ENCODE measurements around the gene SECISBP2L.
"Not testable (repeated sequence)": the region's sequence is repeated elsewhere in the genome, so short reads cannot be mapped to it uniquely, and the experiment has no call there.

The SECISBP2L gene

DNA sequence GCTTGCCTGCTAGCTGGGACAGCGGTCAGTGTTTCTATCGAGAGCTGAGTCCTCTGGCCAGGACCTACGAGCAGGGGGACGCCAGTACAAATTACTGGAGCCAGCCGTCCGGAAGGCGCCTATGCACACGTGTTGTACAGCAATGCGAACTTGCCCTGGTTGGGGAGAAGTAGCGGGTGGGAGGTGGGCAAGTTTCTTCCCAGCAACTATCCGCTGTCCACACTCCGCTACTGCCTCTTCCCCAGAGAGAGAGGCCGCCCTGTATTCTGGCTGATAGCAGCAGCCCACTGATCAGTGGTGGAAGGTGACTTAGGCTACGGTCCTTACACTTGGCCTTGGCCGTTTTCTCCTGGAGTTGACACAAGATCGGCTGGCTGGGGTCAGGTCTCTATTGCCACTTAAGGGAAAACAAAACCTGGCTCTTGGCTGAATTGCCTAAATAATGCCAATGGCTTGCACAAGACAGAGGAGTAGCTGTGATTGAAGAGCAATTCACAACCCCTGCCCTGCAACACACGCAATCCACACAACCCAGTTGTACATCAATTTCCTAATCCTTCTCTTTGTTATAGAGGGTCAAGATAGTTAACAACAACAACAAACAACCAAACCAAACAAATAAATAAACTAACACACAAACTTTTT, 69.7 kb downstream of the SECISBP2L start:
- peak overlapping the region; percentile 62; the same call in 1 of the 2 replicates for H3K4me3 ChIP-seq (ENCODE audit: low read depth, low read length)
- TF ChIP-seq, protein P1, sequence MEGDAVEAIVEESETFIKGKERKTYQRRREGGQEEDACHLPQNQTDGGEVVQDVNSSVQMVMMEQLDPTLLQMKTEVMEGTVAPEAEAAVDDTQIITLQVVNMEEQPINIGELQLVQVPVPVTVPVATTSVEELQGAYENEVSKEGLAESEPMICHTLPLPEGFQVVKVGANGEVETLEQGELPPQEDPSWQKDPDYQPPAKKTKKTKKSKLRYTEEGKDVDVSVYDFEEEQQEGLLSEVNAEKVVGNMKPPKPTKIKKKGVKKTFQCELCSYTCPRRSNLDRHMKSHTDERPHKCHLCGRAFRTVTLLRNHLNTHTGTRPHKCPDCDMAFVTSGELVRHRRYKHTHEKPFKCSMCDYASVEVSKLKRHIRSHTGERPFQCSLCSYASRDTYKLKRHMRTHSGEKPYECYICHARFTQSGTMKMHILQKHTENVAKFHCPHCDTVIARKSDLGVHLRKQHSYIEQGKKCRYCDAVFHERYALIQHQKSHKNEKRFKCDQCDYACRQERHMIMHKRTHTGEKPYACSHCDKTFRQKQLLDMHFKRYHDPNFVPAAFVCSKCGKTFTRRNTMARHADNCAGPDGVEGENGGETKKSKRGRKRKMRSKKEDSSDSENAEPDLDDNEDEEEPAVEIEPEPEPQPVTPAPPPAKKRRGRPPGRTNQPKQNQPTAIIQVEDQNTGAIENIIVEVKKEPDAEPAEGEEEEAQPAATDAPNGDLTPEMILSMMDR (IDR thresholded peaks at IDR 0.05; ENCODE audit: low read depth, low read length, missing control alignments): no peak
- DNase-seq (ENCODE audit: low read depth): no peak

- TF ChIP-seq, protein P1 (IDR thresholded peaks at IDR 0.05; ENCODE audit: low read depth, low read length, missing control alignments): peak; percentile 82
- H3K4me3 ChIP-seq (ENCODE audit: low read depth, low read length): peak overlapping the region; percentile 62
- DNase-seq (ENCODE audit: low read depth): peak; percentile 25
These were observed 70.5 kb downstream of the SECISBP2L start for GRCh38 chr15:48975472-48976419.

GRCh38 chr15:48974882-48975281, 71.4 kb downstream of the SECISBP2L start:
- H3K4me3 ChIP-seq (ENCODE audit: low read depth, low read length): no peak overlapping the region
- TF ChIP-seq, protein P1 (IDR thresholded peaks at IDR 0.05; ENCODE audit: low read depth, low read length, missing control alignments): peak; percentile 10
- DNase-seq (ENCODE audit: low read depth): no peak

GRCh38 chr15:48972750-48973503, 73.3 kb downstream of the SECISBP2L start:
- H3K4me3 ChIP-seq (ENCODE audit: low read depth, low read length): no peak overlapping the region
- DNase-seq (ENCODE audit: low read depth): no peak
- TF ChIP-seq, protein P1 (IDR thresholded peaks at IDR 0.05; ENCODE audit: low read depth, low read length, missing control alignments): no peak

DNA sequence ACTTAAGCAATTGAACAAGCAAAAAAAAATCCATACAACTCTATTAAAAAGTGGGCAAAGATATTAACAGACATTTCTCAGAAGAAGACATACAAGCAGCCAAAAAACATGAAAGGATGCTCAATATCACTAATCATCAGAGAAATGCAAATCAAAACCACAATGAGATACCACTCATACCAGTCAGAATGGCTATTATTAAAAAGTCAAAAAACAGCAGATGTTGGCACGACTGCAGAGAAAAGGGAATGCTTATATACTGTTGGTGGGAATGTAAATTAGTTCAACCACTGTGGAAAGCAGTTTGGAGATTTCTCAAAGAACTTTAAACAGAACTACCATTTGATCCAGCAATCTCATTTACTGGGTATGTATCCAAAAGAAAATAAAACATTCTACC, 75.3 kb downstream of the SECISBP2L start:
- H3K4me3 ChIP-seq (ENCODE audit: low read depth, low read length); DNase-seq (ENCODE audit: low read depth): not testable (repeated sequence)

DNA sequence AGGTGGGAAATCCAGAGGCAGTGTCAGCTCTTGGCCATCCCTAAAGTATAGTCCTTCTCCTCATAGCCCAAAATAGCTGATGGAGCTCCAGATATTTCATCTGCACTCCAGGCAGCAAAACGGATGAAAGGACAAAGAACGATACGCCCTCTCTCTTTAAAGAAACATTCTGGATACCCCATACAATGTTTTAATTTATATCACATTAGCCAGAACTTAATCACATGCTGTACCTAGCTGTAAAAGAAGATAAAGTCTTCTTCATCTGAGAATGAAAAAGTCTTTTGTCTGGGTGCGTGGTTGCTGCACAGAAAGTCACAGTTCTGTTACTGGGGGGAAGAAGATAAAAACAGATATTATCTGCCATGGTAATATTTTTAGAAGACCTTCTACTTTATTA, 78.2 kb downstream of the SECISBP2L start:
- H3K4me3 ChIP-seq (ENCODE audit: low read depth, low read length): no peak overlapping the region
- no peak for DNase-seq (ENCODE audit: low read depth)
- TF ChIP-seq, protein P1 (IDR thresholded peaks at IDR 0.05; ENCODE audit: low read depth, low read length, missing control alignments): no peak

DNA sequence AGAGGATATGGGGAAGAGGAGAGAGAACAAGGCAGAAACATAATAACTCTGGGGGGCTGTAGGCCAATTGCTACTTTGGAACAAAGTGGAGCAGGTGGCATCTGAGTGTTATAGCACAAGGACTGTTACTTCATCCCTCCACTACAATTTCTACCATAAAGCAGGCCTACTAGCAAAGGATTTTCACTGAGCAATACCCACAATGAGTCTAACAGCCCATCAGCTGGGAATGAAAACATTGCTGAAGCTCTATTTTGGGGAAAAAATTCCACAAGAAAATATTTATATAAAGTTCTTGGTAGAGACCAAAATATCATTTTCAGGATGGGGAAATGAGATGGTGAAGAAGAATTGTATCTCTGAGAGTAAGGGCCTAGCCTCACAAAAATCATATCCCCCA, 78.9 kb downstream of the SECISBP2L start:
- no peak overlapping the region for H3K4me3 ChIP-seq (ENCODE audit: low read depth, low read length)
- TF ChIP-seq, protein P1 (IDR thresholded peaks at IDR 0.05; ENCODE audit: low read depth, low read length, missing control alignments): no peak
- no peak for DNase-seq (ENCODE audit: low read depth)

Measured in GM12864 (cell line).